A673 (cell line): Measurements from ENCODE around the gene REV1.

Experiments used
- EZH2 ChIP-seq: fragments of 200-600 bp; sonication (generic); IDR thresholded peaks from 2 replicates; pipeline ENCODE4 v1.6.1; 2017; ENCODE audit warnings: borderline replicate concordance, low read depth, mild to moderate bottlenecking, mixed read lengths, antibody characterized with exemption, low read length; ENCODE audit not compliant: poor library complexity, severe bottlenecking
- TF ChIP-seq, protein P1 (sequence below): fragments of 300-800, 200-600 bp; sonication (generic); conservative IDR thresholded peaks from 2 replicates; pipeline ENCODE4 v1.5.1; 2017; ENCODE audit warnings: low read depth, mild to moderate bottlenecking, antibody characterized with exemption, low read length, moderate library complexity, mixed read lengths

DNA sequence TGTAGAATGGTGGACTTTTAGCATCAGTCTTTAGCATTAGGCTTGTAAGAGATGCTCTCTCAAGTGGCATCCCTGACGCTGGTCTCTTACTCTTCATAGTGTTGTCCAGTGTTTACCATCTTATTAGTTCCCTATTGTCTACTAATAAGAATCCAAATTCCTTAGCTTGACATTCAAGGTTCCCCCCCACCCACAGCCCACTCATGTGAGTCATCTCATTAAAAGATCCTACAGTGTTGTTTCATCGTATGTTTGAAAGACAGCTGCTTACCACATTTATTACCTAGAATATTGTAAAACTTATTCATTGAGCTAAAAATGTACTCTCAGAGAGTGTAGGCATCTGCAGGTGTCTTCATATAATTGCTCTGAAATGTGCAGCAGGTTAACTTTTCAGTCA lies 124.2 kb downstream of the REV1 start:
- TF ChIP-seq, protein P1, sequence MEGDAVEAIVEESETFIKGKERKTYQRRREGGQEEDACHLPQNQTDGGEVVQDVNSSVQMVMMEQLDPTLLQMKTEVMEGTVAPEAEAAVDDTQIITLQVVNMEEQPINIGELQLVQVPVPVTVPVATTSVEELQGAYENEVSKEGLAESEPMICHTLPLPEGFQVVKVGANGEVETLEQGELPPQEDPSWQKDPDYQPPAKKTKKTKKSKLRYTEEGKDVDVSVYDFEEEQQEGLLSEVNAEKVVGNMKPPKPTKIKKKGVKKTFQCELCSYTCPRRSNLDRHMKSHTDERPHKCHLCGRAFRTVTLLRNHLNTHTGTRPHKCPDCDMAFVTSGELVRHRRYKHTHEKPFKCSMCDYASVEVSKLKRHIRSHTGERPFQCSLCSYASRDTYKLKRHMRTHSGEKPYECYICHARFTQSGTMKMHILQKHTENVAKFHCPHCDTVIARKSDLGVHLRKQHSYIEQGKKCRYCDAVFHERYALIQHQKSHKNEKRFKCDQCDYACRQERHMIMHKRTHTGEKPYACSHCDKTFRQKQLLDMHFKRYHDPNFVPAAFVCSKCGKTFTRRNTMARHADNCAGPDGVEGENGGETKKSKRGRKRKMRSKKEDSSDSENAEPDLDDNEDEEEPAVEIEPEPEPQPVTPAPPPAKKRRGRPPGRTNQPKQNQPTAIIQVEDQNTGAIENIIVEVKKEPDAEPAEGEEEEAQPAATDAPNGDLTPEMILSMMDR = no peak
- no peak for TF ChIP-seq EZH2
